ENCODE data around the gene FBLN2.

The FBLN2 gene

GRCh38 chr3:13626396-13626795 lies 77.5 kb downstream of the FBLN2 start:
- Histone ChIP-seq H3K4ac (ENCODE audit: low read depth in 1 of 2, low read length in 2 of 2) (no peak overlapping the region), H2BK120ac (ENCODE audit: low read depth, low read length) (no peak overlapping the region), H3K79me1 (replicated peaks; ENCODE audit: low read length, poor library complexity, severe bottlenecking) (no peaks in the 10 kb centered on the region), H3K36me3 (ENCODE audit: control insufficient read depth in 1 of 2, insufficient read depth in 2 of 2, low read depth in 1 of 2, low read length in 2 of 2) (peaks cover 0 to 96% of the 10 kb centered on the region in 2 experiments), H2BK5ac (ENCODE audit: low read depth, low read length, poor library complexity, severe bottlenecking) (no peak overlapping the region), H2BK12ac (ENCODE audit: low read length in 2 of 2) (no peak overlapping the region), H3K23ac (ENCODE audit: low read length in 2 of 2) (no peak overlapping the region), H2AK5ac (ENCODE audit: low read length, severe bottlenecking) (no peak overlapping the region), H3K27ac (ENCODE audit: low read length, poor library complexity, severe bottlenecking) (no peak overlapping the region), H3K4me1 (ENCODE audit: control insufficient read depth, insufficient read depth, low read depth, low read length) (peaks cover 12% of the 10 kb centered on the region), H4K8ac (ENCODE audit: low read length) (no peak overlapping the region), H3K14ac (ENCODE audit: low read length in 2 of 2) (no peak overlapping the region), H2BK15ac (ENCODE audit: low read depth, poor library complexity, severe bottlenecking) (no peak overlapping the region), H4K91ac (ENCODE audit: low read length) (no peak overlapping the region), H3K27me3 (ENCODE audit: control insufficient read depth in 1 of 2, insufficient read depth in 1 of 2, low read length in 2 of 2) (no peaks in the 10 kb centered on the region), H3K9me3 (ENCODE audit: control insufficient read depth, low read length) (no peaks in the 10 kb centered on the region), H3K9ac (ENCODE audit: low read length) (no peak overlapping the region), H3K18ac (ENCODE audit: low read depth in 1 of 2, low read length in 2 of 2) (no peak overlapping the region), H3K4me3 (ENCODE audit: insufficient read depth in 1 of 2, low read depth in 1 of 2, low read length in 2 of 2) (no peak overlapping the region), H3K4me2 (ENCODE audit: low read length, poor library complexity, severe bottlenecking) (no peak overlapping the region), H2AFZ (ENCODE audit: low read depth, low read length) (no peak overlapping the region)
- DNase-seq, result no peak
- 89% methylated on average over 9 of the region's 12 CpGs for WGBS

DNA sequence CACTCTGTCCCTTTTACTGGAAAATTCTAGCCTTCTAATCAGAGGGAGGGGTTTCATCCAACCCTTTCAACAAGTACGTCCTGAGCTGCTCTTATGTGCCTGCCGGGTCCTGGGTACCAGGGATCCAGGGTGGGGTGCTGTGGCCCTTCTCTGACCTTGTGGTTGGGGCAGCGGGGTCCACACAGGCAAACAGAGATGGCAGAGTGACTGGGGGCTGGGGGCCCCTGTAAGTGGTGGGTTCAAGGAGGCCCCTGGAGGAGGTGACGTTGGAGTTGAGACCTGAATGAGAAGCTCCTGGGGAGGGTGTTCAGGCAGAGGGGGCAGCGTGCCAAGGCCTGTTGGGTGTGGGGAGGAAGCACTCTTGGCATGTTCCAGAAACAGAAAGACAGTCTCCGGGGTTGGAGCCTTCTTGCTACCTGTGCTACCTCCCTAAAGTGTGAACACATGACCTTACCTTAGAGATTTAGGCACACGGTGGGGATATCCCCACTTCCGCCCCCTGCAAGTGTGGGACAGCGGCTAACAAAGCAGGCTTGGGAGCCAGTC lies 78.1 kb downstream of the FBLN2 start:
- Histone ChIP-seq H3K4me2 (ENCODE audit: low read length, poor library complexity, severe bottlenecking) (no peak overlapping the region), H3K9me3 (ENCODE audit: control insufficient read depth, low read length) (no peaks in the 10 kb centered on the region), H4K91ac (ENCODE audit: low read length) (no peak overlapping the region), H2BK5ac (ENCODE audit: low read depth, low read length, poor library complexity, severe bottlenecking) (no peak overlapping the region), H3K79me1 (replicated peaks; ENCODE audit: low read length, poor library complexity, severe bottlenecking) (no peaks in the 10 kb centered on the region), H3K4me3 (ENCODE audit: insufficient read depth in 1 of 2, low read depth in 1 of 2, low read length in 2 of 2) (no peak overlapping the region), H3K9ac (ENCODE audit: low read length) (no peak overlapping the region), H2AK5ac (ENCODE audit: low read length, severe bottlenecking) (no peak overlapping the region), H3K18ac (ENCODE audit: low read depth in 1 of 2, low read length in 2 of 2) (no peak overlapping the region), H3K4ac (ENCODE audit: low read depth in 1 of 2, low read length in 2 of 2) (no peak overlapping the region), H2AFZ (ENCODE audit: low read depth, low read length) (no peak overlapping the region), H2BK12ac (ENCODE audit: low read length in 2 of 2) (no peak overlapping the region), H3K27me3 (ENCODE audit: control insufficient read depth in 1 of 2, insufficient read depth in 1 of 2, low read length in 2 of 2) (no peaks in the 10 kb centered on the region), H3K14ac (ENCODE audit: low read length in 2 of 2) (no peak overlapping the region), H3K27ac (ENCODE audit: low read length, poor library complexity, severe bottlenecking) (no peak overlapping the region), H2BK15ac (ENCODE audit: low read depth, poor library complexity, severe bottlenecking) (no peak overlapping the region), H2BK120ac (ENCODE audit: low read depth, low read length) (no peak overlapping the region), H3K36me3 (ENCODE audit: control insufficient read depth in 1 of 2, insufficient read depth in 2 of 2, low read depth in 1 of 2, low read length in 2 of 2) (peaks cover 0 to 96% of the 10 kb centered on the region in 2 experiments), H3K23ac (ENCODE audit: low read length in 2 of 2) (no peak overlapping the region), H4K8ac (ENCODE audit: low read length) (no peak overlapping the region), H3K4me1 (ENCODE audit: control insufficient read depth, insufficient read depth, low read depth, low read length) (peaks cover 12% of the 10 kb centered on the region)
- WGBS, result 75% methylated on average over 9 of the region's 9 CpGs
- no peak for DNase-seq

- 93% methylated on average over 7 of the region's 9 CpGs for WGBS
- H3K4me2 ChIP-seq (ENCODE audit: low read length, poor library complexity, severe bottlenecking), result no peak overlapping the region
- H3K4ac ChIP-seq (ENCODE audit: low read depth in 1 of 2, low read length in 2 of 2), result no peak overlapping the region
- H2BK15ac ChIP-seq (ENCODE audit: low read depth, poor library complexity, severe bottlenecking), result no peak overlapping the region
- DNase-seq, result no peak
- no peak overlapping the region for H2BK12ac ChIP-seq (ENCODE audit: low read length in 2 of 2)
- no peak overlapping the region for H3K18ac ChIP-seq (ENCODE audit: low read depth in 1 of 2, low read length in 2 of 2)
- H3K4me3 ChIP-seq (ENCODE audit: insufficient read depth in 1 of 2, low read depth in 1 of 2, low read length in 2 of 2), result no peak overlapping the region
- H4K91ac ChIP-seq (ENCODE audit: low read length), result no peak overlapping the region
- no peak overlapping the region for H3K23ac ChIP-seq (ENCODE audit: low read length in 2 of 2)
- no peaks in the 10 kb centered on the region for H3K9me3 ChIP-seq (ENCODE audit: control insufficient read depth, low read length)
- H2BK5ac ChIP-seq (ENCODE audit: low read depth, low read length, poor library complexity, severe bottlenecking), result no peak overlapping the region
- no peak overlapping the region for H3K9ac ChIP-seq (ENCODE audit: low read length)
- no peak overlapping the region for H2AK5ac ChIP-seq (ENCODE audit: low read length, severe bottlenecking)
- H3K36me3 ChIP-seq (ENCODE audit: control insufficient read depth in 1 of 2, insufficient read depth in 2 of 2, low read depth in 1 of 2, low read length in 2 of 2), result peaks cover 0 to 96% of the 10 kb centered on the region in 2 experiments
- no peaks in the 10 kb centered on the region for H3K79me1 ChIP-seq (replicated peaks; ENCODE audit: low read length, poor library complexity, severe bottlenecking)
- no peak overlapping the region for H2BK120ac ChIP-seq (ENCODE audit: low read depth, low read length)
- peaks cover 8% of the 10 kb centered on the region for H3K4me1 ChIP-seq (ENCODE audit: control insufficient read depth, insufficient read depth, low read depth, low read length)
- H4K8ac ChIP-seq (ENCODE audit: low read length), result no peak overlapping the region
- no peaks in the 10 kb centered on the region for H3K27me3 ChIP-seq (ENCODE audit: control insufficient read depth in 1 of 2, insufficient read depth in 1 of 2, low read length in 2 of 2)
- no peak overlapping the region for H3K14ac ChIP-seq (ENCODE audit: low read length in 2 of 2)
- no peak overlapping the region for H3K27ac ChIP-seq (ENCODE audit: low read length, poor library complexity, severe bottlenecking)
- no peak overlapping the region for H2AFZ ChIP-seq (ENCODE audit: low read depth, low read length)
Measured at GRCh38 chr3:13627681-13628080, 78.8 kb downstream of the FBLN2 start.

- Histone ChIP-seq H3K4me2 (ENCODE audit: low read length, poor library complexity, severe bottlenecking) (no peak overlapping the region), H3K79me1 (replicated peaks; ENCODE audit: low read length, poor library complexity, severe bottlenecking) (no peaks in the 10 kb centered on the region), H3K27me3 (ENCODE audit: control insufficient read depth in 1 of 2, insufficient read depth in 1 of 2, low read length in 2 of 2) (no peaks in the 10 kb centered on the region), H4K8ac (ENCODE audit: low read length) (no peak overlapping the region), H3K4me3 (ENCODE audit: insufficient read depth in 1 of 2, low read depth in 1 of 2, low read length in 2 of 2) (no peak overlapping the region), H3K9me3 (ENCODE audit: control insufficient read depth, low read length) (no peaks in the 10 kb centered on the region), H2AFZ (ENCODE audit: low read depth, low read length) (no peak overlapping the region), H3K27ac (ENCODE audit: low read length, poor library complexity, severe bottlenecking) (no peak overlapping the region), H2BK5ac (ENCODE audit: low read depth, low read length, poor library complexity, severe bottlenecking) (no peak overlapping the region), H3K4ac (ENCODE audit: low read depth in 1 of 2, low read length in 2 of 2) (no peak overlapping the region), H3K14ac (ENCODE audit: low read length in 2 of 2) (no peak overlapping the region), H3K4me1 (ENCODE audit: control insufficient read depth, insufficient read depth, low read depth, low read length) (peaks cover 1% of the 10 kb centered on the region), H2BK120ac (ENCODE audit: low read depth, low read length) (no peak overlapping the region), H3K18ac (ENCODE audit: low read depth in 1 of 2, low read length in 2 of 2) (no peak overlapping the region), H4K91ac (ENCODE audit: low read length) (no peak overlapping the region), H3K23ac (ENCODE audit: low read length in 2 of 2) (no peak overlapping the region), H2BK12ac (ENCODE audit: low read length in 2 of 2) (no peak overlapping the region), H2BK15ac (ENCODE audit: low read depth, poor library complexity, severe bottlenecking) (no peak overlapping the region), H2AK5ac (ENCODE audit: low read length, severe bottlenecking) (no peak overlapping the region), H3K9ac (ENCODE audit: low read length) (no peak overlapping the region), H3K36me3 (ENCODE audit: control insufficient read depth in 1 of 2, insufficient read depth in 2 of 2, low read depth in 1 of 2, low read length in 2 of 2) (peaks cover 0 to 96% of the 10 kb centered on the region in 2 experiments)
- no peak for DNase-seq
- whole genome bisulfite sequencing, result 84% methylated on average over 10 of the region's 10 CpGs
Measured at GRCh38 chr3:13628432-13628831, 79.5 kb downstream of the FBLN2 start.

Measured in mesenchymal stem cell (in vitro differentiated cells and primary cell).